ENCODE results near the gene TCAIM. TPM values are rescaled to one million over a fixed set of nuclear protein-coding genes. Genes with fewer than 3 reads are reported as not detected.

Gene TCAIM
- total and polyA plus RNA-seq, 2 of the 4 experiments (the other 2 are of a cell fraction), result 11.0 to 21.5 TPM

GRCh38 chr3:44439499-44440295, 101.1 kb downstream of the TCAIM start:
- Histone ChIP-seq H2AK9ac (replicated peaks; ENCODE audit: low read depth, low read length, poor library complexity) (no peak overlapping the region), H2AFZ (replicated peaks; ENCODE audit: low read length, poor library complexity) (no peak overlapping the region), H2BK20ac (ENCODE audit: low read depth, low read length) (no peak overlapping the region), H2BK5ac (ENCODE audit: low read depth, low read length, poor library complexity, severe bottlenecking) (no peak overlapping the region), H3K56ac (ENCODE audit: extremely low read depth, insufficient read depth, low read length) (no peak overlapping the region), H4K8ac (ENCODE audit: low read depth in 2 of 2, low read length in 2 of 2) (no peak overlapping the region), H4K91ac (ENCODE audit: insufficient read depth, low read depth, low read length) (no peak overlapping the region), H3K14ac (replicated peaks; ENCODE audit: low read depth, low read length) (no peak overlapping the region), H3K9me3 (ENCODE audit: control insufficient read depth, insufficient read depth, low read length) (no peaks in the 10 kb centered on the region), H3K23ac (ENCODE audit: low read depth, low read length) (no peak overlapping the region), H3K27ac (ENCODE audit: insufficient read depth, low read length) (no peak overlapping the region), H4K20me1 (ENCODE audit: insufficient read depth, low read length) (no peaks in the 10 kb centered on the region), H2BK120ac (ENCODE audit: low read depth, low read length) (no peak overlapping the region), H3K36me3 (ENCODE audit: control insufficient read depth, insufficient read depth, low read length) (peaks cover 10% of the 10 kb centered on the region), H3K4ac (ENCODE audit: low read depth, low read length) (no peak overlapping the region), H3K4me1 (ENCODE audit: control insufficient read depth, insufficient read depth, low read length) (no peaks in the 10 kb centered on the region), H2AK5ac (ENCODE audit: low read depth, low read length) (no peak overlapping the region), H3K79me1 (ENCODE audit: low read depth in 1 of 2, low read length in 2 of 2) (peaks cover 0 to 7% of the 10 kb centered on the region in 2 experiments; a peak in 3 of 4 replicates), H3K9me1 (ENCODE audit: insufficient read depth, low read length) (0 out of 2 replicates have a peak, but pooled peaks cover 5% of the 10 kb centered on the region), H3K18ac (ENCODE audit: low read depth, low read length) (no peak overlapping the region), H3K9ac (ENCODE audit: low read depth, low read length) (no peak overlapping the region), H2BK15ac (ENCODE audit: low read depth, low read length) (no peak overlapping the region), H4K5ac (ENCODE audit: low read depth, low read length) (no peak overlapping the region), H3K4me3 (ENCODE audit: insufficient read depth, low read depth, low read length) (no peak overlapping the region), H3K4me2 (ENCODE audit: low read depth, low read length) (no peak overlapping the region), H3K27me3 (ENCODE audit: control insufficient read depth, insufficient read depth, low read length) (no peaks in the 10 kb centered on the region)
- intact Hi-C loops (cut with micrococcal nuclease), result no loop called here
- peak; percentile 61 for DNase-seq
- CTCF ChIA-PET, result no interaction called here
- in situ Hi-C loops (cut with MboI; ENCODE audit: low sequenced_read_pairs), result no loop called here
- WGBS, 2 experiments (ENCODE audit: extremely low coverage in 2 of 2, insufficient read length in 1 of 2), result no CpG with 5 or more reads among the region's 7 CpGs
- no peak for TF ChIP-seq BHLHE40 (IDR thresholded peaks at IDR 0.05; ENCODE audit: low read depth, low read length)
- TF ChIP-seq CTCF (conservative IDR thresholded peaks at IDR 0.05; ENCODE audit: low read depth, low read length), result no peak
- no peak for TF ChIP-seq CEBPB (IDR thresholded peaks at IDR 0.05; ENCODE audit: low read depth, low read length)
- dilution Hi-C loops (cut with HindIII; ENCODE audit: low sequenced_read_pairs, unreplicated experiment), result no loop called here
- POLR2A ChIA-PET (ENCODE audit: unreplicated experiment), result no interaction called here
- ATAC-seq (ENCODE audit: low read depth), result no peak; the same call in 1 of the 2 replicates
- no TSS peak for BruUV-seq (replicated peaks)
